GM04504 (cell line): ENCODE results near the gene TOM1L1.
A peak's percentile ranks its signal among the peaks of the same experiment; 100 is the strongest.
"Not testable (repeated sequence)": the region's sequence is repeated elsewhere in the genome, so short reads cannot be mapped to it uniquely, and the experiment has no call there.

Source experiments
- DNase-seq: peaks from one replicate; pipeline ENCODE4 v3.0.0-alpha.2; 2012; ENCODE audit warnings: low read depth

TOM1L1 gene, protein sequence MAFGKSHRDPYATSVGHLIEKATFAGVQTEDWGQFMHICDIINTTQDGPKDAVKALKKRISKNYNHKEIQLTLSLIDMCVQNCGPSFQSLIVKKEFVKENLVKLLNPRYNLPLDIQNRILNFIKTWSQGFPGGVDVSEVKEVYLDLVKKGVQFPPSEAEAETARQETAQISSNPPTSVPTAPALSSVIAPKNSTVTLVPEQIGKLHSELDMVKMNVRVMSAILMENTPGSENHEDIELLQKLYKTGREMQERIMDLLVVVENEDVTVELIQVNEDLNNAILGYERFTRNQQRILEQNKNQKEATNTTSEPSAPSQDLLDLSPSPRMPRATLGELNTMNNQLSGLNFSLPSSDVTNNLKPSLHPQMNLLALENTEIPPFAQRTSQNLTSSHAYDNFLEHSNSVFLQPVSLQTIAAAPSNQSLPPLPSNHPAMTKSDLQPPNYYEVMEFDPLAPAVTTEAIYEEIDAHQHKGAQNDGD

DNA sequence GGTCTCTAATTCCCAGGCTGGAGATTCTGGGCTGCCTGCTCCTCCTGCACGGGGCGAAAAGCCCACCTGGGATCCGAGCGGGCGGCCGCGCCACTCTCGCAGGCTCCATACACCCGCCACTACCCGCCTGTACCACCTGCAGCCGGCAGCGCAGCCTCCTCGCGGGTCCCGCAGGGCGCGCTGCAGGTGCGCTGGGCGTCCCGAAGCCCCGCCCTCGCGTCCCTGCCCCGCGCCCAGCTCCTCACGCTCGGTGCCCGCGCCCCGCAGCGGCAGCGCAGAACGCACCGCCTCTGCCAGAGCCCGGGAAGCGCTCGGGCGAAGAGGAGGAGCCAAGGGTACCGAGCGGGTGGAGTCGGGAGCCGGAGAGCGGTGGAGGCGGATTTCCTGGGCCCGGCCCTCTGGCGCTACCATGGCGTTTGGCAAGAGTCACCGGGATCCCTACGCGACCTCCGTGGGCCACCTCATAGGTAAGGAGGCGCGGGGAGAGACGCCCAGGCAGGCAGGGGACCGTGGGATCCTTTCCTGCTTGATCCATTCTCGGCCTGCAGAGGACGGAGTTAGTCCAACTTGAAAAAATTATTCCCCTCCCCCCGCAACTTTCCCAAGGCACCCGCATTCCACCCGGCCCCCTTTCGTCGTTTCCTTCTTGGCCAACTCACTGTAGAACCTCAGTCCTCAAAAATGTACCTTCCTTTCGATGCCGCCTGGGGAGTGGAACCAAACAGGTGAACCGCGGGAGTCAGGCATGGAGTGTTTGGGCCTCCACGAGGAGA lies at the start of gene TOM1L1:
Gene TOM1L1 (plus strand): TSS at position 396 of the 773 bp plus-strand sequence. CDS start 14 bp downstream, at position 410.
- peak; percentile 36 for DNase-seq

DNA sequence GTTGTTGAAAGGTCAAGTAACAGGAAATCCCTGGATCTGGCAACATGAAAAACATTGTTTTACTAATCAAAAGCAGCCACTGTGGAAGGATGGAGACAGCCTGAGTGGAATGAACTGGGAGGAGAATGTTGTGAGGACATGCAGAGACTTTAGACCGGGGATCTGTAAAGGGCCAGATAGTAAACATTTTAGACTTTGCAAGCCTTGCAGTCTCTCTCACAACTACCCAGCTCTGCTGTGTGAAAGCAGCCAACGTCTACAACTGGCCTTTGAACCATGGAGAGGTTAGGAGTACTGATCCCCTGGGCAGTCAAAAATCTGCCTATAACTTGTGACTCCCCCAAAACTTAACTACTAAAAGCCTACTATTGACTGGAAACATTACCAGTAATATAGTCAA lies 41.5 kb upstream of the TOM1L1 start:
- DNase-seq = no peak

DNA sequence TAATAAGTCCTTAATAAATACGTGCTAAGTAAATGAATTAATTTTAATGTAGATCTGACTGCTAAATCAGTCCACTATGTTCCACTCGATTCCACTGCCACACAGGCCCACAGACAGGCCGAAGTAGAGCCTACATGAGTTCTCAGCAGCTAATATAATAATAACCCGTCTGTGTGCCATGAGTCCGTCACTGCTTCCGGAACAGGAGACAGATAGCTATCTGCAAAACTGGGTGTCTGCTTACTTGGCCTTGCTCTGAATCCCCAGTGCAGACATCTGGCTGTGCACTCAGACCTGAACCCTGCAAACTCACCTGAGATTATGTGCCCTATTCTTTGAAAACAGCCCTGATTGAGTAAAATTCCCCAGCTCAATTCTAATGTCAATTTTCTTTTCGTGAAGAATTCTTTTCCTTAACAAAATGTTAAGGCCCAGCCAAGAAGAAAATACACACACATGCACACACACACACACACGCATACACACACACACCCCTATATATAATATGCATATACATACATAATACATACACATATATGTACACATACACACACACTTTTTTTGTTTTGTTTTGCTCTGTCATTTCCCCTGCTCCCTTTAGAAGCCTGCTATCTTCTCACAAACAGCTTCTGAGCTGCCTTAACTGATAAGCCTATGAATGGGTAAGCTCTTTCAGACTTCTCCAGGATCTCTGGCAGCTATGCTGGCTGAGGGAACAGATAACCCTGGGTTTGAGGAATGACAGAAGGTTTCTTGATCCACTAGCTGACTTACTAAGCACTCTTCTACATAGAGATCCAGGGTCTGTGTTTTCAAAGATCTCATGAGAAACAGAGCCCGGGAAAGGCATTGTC lies 39.8 kb upstream of the TOM1L1 start:
- no peak for DNase-seq

DNA sequence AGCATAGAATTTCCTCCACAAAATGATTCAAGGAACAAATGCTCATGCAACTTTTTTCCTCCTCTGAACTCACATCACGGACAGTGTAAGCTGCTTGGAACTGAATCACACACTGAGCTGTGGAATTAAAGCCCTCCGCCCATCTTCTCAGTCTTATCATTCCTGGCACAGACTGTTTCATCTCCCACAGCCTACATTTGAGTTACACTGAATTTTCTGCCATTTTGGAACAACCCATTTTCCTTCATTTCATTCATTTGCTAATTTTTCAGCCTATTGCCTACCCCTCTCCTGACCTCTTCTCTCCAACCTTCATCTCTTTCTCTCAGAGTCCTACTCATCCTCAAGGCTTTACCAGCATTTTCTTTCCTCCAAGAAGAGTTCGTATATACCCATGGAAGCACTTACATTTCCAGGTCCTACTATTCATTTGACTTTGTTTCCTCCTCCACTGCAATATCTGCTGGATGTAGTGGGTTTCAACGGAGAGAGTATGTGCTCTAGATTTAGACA lies 39.1 kb upstream of the TOM1L1 start:
- DNase-seq = no peak

DNA sequence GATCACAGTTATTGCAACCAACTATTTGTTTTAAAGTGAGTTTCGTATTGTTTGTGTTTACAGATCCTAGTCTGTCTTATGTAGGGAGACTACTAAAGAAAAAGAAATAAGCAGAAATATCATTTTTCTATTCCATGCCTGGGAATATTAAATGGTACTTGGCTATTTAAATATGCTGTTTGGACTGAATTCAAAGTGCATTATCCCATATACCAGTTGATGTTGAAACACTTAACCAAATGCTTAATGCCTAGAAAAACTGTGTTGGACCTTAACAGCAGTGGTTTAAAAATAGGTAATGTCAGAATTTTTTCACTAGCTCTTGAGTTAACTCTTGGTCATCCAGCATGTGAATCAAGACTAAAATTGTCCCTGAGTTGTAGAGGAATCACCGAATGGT lies 37.5 kb upstream of the TOM1L1 start:
- DNase-seq = no peak

DNA sequence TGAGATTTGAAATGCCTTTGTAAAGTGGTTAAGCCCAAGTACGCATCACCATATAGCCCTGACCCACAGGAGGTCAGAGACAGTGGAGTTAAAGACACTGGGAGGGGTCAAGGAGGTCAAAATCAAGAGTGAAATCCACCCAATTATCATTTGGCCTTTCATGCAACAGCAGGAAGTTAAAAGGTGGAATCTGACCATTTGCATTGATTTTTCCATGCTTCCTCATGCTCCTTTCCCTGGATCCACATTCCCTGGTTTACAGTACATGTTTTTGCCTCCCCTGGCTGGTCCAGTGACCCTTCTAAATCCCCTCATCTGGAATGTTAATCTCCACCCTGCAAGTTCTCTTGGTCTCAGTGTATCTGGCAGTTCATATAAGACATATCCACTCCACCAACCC lies 36.6 kb upstream of the TOM1L1 start:
- no peak for DNase-seq

DNA sequence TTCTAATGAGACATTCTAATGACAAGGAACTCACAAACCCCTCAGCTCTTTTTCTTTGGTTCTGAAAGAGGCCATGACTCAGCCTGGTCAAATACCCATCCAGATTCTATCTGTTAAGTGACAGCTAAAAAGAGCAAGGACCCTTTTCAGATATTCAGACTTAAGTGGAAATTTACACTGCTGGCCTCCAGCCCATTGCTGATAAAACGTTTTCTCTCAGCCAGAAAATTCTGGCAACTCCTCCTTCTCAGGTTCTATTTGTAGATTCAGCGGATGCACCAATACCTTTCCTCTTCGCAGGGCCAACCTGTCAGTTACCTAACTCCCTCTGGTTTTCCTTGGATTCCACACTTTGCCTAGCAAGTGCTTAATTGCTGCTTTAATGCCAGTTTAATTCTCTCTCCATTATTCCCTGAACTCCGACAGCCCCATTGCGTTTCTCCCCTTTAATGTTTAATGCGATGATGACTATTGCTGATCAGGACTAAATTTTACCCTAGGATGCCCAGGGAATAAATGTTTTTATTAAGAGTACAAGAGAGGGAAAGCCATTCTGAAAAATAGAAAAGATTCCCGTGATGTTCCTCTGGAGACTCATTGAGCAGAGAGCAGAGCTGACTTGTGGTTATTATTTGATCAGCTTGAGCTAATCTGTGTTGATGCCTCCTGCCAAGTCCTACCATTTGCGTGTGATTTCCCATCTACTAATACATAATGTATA lies 35.9 kb upstream of the TOM1L1 start:
- DNase-seq = no peak

DNA sequence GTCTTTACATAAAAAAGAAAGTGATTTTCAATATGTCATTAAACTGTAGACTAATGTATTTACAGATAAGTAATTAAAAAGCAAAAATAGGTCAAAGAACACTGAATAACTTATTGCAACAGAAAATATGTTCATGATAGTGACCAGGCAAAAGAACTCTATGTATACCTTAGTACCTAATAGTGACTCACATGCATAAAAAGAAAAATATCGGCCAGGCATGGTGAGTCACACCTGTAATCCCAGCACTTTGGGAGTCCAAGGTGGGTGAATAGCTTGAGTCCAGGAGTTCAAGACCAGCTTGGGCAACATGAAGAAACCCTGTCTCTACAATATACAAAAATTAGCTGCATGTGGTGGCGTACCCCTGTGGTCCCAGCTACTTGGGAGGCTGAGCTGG lies 33.0 kb upstream of the TOM1L1 start:
- no peak for DNase-seq

DNA sequence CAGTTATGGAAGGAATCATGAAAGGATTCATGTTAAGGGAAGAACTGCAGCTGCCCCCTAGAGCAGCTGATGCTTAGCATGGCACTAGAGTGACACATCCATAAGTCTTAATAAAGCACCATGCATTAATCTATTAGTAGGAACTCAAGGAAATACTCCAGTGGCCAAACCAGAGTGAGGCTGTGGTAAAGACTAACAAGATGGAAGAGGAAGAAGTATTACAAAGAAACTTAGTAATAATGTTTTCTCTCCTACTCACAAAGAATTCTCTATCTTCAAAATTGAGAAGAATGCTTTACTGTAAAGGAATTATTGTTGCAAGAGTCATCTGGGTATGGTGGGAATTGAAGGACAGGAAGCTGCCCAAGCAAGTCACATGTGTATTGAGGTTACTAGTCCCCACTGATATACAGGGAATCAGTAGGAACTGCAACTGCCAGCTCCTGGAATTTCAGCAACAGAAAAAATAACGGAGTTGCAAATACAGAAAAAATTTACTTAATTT lies 29.9 kb upstream of the TOM1L1 start:
- DNase-seq = no peak

DNA sequence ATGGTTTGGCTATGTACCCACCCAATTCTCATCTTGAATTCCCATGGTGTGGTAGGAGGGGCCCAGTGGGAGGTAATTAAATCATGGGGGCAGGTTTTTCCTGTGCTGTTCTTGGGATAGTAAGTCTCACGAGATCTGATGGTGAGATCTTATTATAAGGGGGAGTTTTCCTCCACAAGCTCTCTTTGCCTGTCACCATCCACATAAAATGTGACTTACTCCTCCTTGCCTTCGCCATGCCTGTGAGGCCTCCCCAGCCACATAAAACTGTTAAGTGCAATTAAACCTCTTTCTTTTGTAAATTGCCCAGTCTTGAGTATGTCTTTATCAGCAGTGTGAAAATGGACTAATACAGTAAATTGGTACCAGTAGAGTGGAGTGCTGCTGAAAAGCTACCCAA lies 24.7 kb upstream of the TOM1L1 start:
- DNase-seq = not testable (repeated sequence)

DNA sequence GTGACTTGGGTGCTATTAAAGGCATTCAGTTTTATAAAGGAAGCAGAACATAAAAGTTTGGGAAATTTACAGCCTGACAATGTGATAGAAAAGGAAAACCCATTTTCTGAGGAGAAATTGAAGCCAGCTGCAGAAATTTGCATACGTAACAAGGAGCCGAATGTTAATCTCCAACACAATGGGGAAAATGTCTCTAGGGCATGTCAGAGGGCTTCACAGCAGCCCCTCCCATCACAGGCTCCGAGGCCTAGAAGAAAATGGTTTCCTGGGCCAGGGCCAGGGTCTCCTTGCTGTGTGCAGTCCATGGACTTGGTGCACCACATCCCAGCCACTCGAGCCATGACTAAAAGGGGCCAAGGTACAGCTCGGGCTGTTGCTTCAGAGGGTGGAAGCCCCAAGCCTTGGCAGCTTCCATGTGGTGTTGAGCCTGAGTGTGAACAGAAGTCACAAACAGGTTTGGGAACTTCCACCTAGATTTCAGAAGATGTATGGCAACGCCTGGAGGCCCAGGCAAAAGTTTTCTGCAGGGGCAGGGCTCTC lies 23.9 kb upstream of the TOM1L1 start:
- no peak for DNase-seq

DNA sequence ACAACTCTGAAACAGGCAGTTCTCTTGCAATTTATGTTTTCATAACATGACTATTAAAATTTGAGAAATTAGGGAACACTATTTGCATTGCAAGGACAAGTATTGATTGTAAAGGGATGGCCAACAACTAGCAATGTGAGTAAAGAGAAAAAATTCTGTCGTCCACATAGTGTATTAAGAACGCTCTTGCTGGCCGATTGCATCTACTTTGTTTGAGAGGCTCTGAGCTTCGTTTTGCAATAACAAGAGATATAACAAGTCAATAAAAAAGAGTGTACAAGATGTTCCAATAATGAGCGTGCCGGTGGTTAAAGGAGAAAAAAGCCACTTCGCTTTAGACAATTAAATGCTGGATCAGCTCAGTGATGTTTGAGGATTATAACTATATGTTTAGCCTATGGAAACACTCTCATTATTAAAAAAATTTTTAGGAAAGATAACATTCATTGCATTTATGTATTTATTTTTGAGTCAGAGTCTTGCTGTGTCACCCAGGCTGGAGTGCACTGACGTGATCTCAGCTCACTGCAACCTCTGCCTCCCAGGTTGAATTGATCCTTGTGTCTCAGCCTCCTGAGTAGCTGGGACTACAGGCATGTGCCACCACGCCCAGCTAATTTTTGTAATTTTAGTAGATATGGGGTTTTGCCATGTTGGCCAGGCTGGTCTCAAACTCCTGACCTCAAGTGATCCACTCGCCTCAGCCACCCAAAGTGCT lies 19.2 kb upstream of the TOM1L1 start:
- DNase-seq = no peak

DNA sequence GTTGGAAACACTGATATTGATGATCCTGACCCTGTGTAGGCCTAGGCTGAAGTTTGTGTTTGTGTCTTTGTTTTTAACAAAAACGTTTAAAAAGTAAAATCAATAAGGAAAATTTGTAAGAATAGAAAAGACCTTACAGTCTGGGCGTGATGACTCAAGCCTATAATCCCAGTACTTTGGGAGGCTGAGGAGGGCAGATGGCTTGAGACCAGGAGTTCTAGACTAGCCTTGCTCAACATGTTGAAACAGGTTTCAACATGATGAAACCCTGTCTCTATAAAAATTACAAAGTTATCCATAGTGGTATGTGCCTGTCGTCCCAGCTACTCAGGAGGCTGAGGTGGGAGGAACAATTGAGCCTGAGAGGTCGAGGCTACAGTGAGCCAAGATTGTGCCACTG lies 18.3 kb upstream of the TOM1L1 start:
- no peak for DNase-seq

DNA sequence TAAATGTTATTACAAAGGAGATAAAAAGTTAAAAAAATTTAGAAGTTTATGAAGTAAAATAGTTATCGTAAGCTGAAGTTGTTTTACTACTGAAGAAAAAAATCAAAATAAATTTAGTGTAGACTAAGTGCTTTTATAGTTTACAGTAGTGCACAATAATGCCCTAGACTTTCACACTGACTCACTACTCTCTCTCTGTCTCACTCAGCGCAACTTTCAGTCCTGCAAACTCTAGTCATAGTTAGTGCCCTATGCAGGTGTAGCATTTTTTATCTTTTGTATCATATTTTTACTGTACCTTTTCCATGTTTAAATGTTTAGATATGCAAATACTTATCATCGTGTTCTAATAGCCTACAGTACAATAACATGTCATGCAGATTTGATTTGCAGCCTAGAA lies 17.7 kb upstream of the TOM1L1 start:
- no peak for DNase-seq

DNA sequence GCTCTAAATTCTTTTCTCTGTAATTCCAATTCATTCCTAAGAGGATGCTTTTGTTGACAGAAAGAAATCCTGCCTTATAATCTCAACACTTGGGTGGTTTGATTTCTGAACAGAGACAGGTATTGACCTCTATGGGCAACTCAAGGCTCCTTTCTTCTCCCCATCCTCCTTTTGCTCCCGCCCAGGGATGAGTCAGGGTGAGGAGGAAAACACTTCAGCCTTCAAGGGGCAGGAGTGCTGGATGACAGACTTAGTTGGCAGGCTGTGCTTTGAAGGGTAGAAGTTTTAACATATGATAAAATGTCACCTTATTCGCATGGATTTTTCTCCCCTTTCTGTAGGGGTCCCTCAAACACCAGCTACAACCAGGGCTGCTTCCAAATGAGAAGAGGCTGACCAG lies 16.7 kb upstream of the TOM1L1 start:
- no peak for DNase-seq

DNA sequence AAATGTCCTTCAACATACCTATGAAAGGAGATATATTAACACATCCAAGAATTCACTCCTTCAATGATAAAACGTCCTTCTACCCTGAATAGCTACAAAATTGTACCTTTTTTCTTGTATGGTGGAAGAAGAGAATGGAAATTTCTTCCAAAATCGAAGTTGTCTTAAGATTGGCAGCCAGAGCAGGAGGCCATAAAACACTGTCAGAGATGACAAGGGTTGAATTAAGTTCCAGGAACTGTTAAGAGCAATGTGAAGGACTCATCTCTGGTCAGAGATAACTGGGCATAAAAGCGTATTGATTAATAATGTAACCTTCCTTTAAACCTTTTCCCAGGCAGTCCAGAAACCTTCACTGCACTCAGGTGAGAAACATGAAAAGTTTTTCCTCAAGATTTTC lies 12.9 kb upstream of the TOM1L1 start:
- no peak for DNase-seq

DNA sequence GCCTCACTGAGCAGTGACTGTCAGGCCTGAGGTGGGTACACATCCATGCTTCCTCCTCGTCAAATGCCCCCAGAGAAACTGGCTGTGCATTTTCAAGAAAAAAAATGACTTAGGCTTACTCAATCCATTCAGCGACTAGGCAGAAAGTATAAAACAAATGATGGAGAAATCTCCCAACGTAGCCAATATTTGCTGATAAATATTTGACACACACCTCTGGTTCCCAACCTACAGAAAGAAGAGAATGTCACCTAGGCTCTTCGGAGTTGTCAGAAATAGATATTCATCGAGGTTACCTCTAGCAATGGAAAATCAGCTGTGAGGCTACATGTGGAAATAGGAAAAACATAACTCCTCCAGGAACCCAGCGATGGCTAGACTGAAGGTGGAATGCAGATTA lies 12.4 kb upstream of the TOM1L1 start:
- DNase-seq = no peak

DNA sequence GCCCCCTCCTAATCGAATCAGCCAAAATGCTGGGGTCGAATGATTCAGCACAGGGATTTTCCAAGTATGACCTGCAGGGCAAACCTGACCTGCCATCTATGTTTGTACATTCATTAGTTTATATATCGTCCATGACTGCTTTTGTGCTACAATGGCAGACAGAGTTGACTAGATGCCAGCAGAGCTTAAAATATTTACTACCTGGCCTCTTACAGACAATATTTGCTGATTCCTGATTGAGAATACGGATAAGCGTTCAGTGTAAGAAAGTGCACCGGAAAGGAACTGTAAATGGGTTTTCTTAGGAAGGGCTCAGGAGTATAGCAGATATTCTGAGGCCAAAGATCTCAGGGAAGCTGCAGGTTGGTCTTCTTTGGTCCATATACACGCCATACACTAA lies 11.7 kb upstream of the TOM1L1 start:
- DNase-seq = no peak

DNA sequence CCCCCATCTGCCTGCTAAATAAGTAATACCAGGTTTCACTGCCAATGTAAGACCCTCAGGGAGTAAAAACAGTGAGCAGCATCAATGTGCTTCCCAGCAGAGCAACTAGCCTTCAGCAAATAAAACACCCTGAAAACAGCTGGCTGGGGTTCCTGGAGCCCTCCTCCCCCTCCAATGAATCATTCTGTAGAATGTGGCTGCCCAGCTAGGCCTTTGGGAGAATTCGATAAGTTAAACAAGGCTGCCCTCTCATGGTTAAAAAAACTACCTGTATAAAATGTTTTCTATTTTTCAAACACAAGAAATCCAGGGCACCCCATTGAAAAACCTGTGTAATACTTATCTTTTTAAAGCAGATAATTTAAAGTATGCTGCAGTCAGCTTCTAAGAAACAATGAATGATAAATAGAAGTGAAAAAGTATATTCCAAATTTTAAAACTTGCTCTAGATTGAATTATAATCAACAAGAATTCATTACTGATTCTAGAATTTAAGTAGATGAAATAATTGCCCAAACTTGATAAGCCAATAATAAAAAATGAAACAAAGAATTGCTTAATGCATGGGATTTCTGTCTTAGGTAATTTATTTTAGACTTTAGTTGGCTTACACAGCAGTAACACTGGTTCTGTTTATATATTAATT lies 9.4 kb upstream of the TOM1L1 start:
- peak; percentile 44 for DNase-seq

DNA sequence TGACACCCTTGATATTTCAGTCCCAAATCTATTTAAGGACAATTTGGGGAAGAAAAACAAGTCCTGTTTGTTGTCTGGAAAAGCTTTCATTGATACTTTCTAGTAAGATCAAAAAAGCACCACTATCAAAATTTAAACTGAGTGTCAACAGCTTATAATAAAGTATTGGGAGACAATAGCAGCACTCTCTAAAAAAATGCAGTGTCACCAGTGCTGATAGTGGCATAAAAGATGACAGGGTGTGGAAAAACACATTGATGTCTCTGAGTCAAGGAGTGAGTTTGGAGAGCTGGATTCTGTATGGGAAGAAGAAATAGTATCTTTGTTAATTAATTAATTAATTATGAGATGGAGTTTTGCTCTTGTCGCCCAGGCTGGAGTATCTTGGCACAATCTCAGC lies 8.3 kb upstream of the TOM1L1 start:
- DNase-seq = no peak
